Measurements from ENCODE around the gene YIPF7. TPM values are rescaled to one million over a fixed set of nuclear protein-coding genes. Genes with fewer than 3 reads are reported as not detected.

The YIPF7 gene
- total RNA-seq, 1 donor from 2014 or later, result 0.47 TPM

DNA sequence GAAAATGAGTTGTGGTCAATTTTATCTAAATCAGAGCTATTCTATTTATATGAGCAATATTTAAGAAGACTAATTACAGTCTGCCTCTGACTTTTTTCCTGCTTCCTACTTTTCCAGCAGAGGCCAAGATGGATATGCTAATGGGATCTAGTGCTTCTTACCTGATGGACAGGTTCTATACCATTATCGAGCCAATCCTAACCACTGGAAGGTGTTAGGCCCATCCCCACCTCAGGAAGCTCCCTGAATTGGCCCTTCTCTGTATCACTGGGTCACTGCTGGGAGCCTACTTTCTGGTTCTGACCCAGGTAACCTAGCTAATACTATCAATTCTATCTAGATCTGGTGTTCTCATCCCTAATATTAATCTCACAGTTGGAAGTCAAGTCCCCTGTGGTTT lies 577 bp upstream of the YIPF7 start:
- no peak overlapping the region for H3K4me3 Mint-ChIP-seq
- H3K27ac Mint-ChIP-seq (ENCODE audit: unreplicated experiment), result no peak overlapping the region
- no peaks in the 10 kb centered on the region for H3K4me1 Mint-ChIP-seq
- H3K36me3 Mint-ChIP-seq (ENCODE audit: low read depth), result no peaks in the 10 kb centered on the region
- peaks cover 14% of the 10 kb centered on the region for H3K27me3 Mint-ChIP-seq (ENCODE audit: low read depth)
- no peak for DNase-seq (ENCODE audit: low read depth, low spot score)
- TF ChIP-seq, protein P1, sequence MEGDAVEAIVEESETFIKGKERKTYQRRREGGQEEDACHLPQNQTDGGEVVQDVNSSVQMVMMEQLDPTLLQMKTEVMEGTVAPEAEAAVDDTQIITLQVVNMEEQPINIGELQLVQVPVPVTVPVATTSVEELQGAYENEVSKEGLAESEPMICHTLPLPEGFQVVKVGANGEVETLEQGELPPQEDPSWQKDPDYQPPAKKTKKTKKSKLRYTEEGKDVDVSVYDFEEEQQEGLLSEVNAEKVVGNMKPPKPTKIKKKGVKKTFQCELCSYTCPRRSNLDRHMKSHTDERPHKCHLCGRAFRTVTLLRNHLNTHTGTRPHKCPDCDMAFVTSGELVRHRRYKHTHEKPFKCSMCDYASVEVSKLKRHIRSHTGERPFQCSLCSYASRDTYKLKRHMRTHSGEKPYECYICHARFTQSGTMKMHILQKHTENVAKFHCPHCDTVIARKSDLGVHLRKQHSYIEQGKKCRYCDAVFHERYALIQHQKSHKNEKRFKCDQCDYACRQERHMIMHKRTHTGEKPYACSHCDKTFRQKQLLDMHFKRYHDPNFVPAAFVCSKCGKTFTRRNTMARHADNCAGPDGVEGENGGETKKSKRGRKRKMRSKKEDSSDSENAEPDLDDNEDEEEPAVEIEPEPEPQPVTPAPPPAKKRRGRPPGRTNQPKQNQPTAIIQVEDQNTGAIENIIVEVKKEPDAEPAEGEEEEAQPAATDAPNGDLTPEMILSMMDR (conservative IDR thresholded peaks at IDR 0.05), result no peak
- no peaks in the 10 kb centered on the region for H3K9me3 Mint-ChIP-seq

DNA sequence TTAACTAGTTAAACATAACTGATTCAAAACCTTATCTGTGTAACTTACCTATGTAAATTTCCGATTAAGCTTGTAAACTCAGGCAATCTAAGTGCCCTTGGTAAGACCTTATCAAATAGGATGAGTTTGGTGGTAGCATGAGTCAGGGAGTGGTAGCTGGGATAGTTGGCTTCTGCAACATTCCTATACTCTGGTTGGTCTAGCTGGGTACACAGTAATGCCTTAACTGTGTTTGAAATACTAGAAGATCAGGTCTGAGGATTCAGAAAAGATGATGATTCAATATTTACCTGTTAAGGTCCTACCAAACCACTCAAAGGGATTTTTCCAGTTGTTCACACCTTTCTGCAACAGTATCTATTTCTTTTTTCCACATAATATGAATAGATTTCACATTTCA lies 5.3 kb downstream of the YIPF7 start:
- H3K27me3 Mint-ChIP-seq (ENCODE audit: low read depth), result no peaks in the 10 kb centered on the region
- H3K9me3 Mint-ChIP-seq, result peaks cover 11% of the 10 kb centered on the region
- H3K27ac Mint-ChIP-seq (ENCODE audit: unreplicated experiment), result no peak overlapping the region

DNA sequence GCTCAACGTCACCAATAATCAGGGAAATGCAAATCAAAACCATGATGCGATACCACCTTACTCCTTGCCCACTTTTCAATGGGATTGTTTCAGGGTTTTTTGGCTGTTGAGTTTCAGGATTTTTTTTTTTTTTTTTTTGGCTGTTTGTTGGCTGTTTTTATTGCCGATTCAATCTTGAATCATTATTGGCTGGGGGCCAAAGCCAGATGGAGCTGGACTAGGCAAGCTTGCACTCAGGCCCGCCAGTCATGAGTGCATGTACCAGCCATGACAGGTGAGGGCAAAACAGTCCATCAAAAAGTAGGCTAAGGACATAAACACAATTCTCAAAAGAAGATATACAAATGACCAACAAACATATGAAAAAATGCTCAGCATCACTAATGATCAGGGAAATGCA lies 13.3 kb downstream of the YIPF7 start:
- Mint-ChIP-seq H3K36me3 (ENCODE audit: low read depth) (peaks cover 4% of the 10 kb centered on the region), H3K9me3 (peaks cover 14% of the 10 kb centered on the region), H3K4me3 (no peak overlapping the region), H3K27me3 (ENCODE audit: low read depth) (peaks cover 13% of the 10 kb centered on the region), H3K27ac (ENCODE audit: unreplicated experiment) (no peak overlapping the region), H3K4me1 (no peaks in the 10 kb centered on the region)
- DNase-seq (ENCODE audit: low read depth, low spot score), result no peak
- TF ChIP-seq, protein P1 (conservative IDR thresholded peaks at IDR 0.05), result no peak

More for the DNA sequence above, 5.3 kb downstream of the YIPF7 start:
- no peak overlapping the region for H3K4me3 Mint-ChIP-seq
- no peak for DNase-seq (ENCODE audit: low read depth, low spot score)
- TF ChIP-seq, protein P1 (conservative IDR thresholded peaks at IDR 0.05), result no peak
- peaks cover 7% of the 10 kb centered on the region for H3K36me3 Mint-ChIP-seq (ENCODE audit: low read depth)
- H3K4me1 Mint-ChIP-seq, result no peaks in the 10 kb centered on the region

DNA sequence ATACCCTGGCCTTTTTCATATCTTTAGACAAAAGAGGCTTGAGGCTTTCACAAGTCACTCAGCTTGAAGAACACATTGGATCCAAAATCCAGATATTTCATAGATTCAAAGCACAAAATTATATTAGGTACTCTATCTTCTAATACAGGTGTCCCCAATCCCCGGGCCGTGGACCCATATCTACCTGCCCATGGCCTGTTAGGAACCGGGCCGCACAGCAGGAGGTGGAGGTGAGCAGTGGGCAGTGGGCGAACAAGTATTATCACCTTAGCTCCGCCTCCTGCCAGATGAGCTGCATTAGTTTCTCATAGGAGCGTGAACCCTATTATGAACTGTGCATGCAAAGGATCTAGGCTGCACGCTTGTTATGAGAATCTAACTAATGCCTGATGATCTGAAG lies 18.7 kb downstream of the YIPF7 start:
- DNase-seq (ENCODE audit: low read depth, low spot score), result no peak
- no peaks in the 10 kb centered on the region for H3K4me1 Mint-ChIP-seq
- peaks cover 19% of the 10 kb centered on the region for H3K27me3 Mint-ChIP-seq (ENCODE audit: low read depth)
- H3K9me3 Mint-ChIP-seq, result no peaks in the 10 kb centered on the region
- no peak overlapping the region for H3K4me3 Mint-ChIP-seq
- H3K27ac Mint-ChIP-seq (ENCODE audit: unreplicated experiment), result no peak overlapping the region
- H3K36me3 Mint-ChIP-seq (ENCODE audit: low read depth), result no peaks in the 10 kb centered on the region
- TF ChIP-seq, protein P1 (conservative IDR thresholded peaks at IDR 0.05), result no peak

DNA sequence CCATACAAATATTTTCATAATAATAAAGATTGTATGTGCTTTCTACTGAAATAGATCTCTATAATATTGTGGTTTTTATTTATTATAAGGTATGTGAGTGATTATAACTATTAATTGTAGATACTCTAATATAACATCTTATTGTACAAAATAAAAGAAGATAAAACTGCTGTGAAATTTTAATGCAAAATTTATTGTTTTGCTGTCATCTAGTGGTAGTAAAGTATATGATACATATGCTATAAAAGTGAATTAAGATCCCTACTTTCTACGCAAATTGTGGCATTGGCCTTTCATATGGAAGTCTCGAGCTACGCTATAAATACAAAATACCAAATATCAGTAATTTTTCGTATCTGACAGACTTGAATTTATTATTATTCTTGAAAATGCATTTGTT lies 19.3 kb downstream of the YIPF7 start:
- H3K4me3 Mint-ChIP-seq, result no peak overlapping the region

More for the DNA sequence above, 19.3 kb downstream of the YIPF7 start:
- Mint-ChIP-seq H3K9me3 (no peaks in the 10 kb centered on the region), H3K27me3 (ENCODE audit: low read depth) (peaks cover 19% of the 10 kb centered on the region), H3K27ac (ENCODE audit: unreplicated experiment) (no peak overlapping the region), H3K4me1 (no peaks in the 10 kb centered on the region), H3K36me3 (ENCODE audit: low read depth) (no peaks in the 10 kb centered on the region)
- no peak for DNase-seq (ENCODE audit: low read depth, low spot score)
- TF ChIP-seq, protein P1 (conservative IDR thresholded peaks at IDR 0.05), result peak; percentile 40
